A673 (cell line): Measurements from ENCODE around the gene IFT20.

Experiments
- CTCF ChIP-seq: fragments of 300-800, 200-600 bp; sonication (generic); conservative IDR thresholded peaks from 2 replicates; pipeline ENCODE4 v1.5.1; 2017; ENCODE audit warnings: low read depth, mild to moderate bottlenecking, antibody characterized with exemption, low read length, moderate library complexity, mixed read lengths
- EZH2 ChIP-seq: fragments of 200-600 bp; sonication (generic); IDR thresholded peaks from 2 replicates; pipeline ENCODE4 v1.6.1; 2017; ENCODE audit warnings: borderline replicate concordance, low read depth, mild to moderate bottlenecking, mixed read lengths, antibody characterized with exemption, low read length; ENCODE audit not compliant: poor library complexity, severe bottlenecking

- TF ChIP-seq CTCF (no peak), EZH2 (no peak)
These were observed 15.0 kb upstream of the IFT20 start for GRCh38 chr17:28350271-28350670.
